Caco-2 (cell line): ENCODE measurements around the gene RASGRF2. TPM values are rescaled to one million over a fixed set of nuclear protein-coding genes. Genes with fewer than 3 reads are reported as not detected.

Experiments used
- BruUV-seq: library from RNA; stranded (reverse); fragments of 400-500 nt; replicated peaks from 2 replicates; lab custom pipeline; 2021; lab: Mats Ljungman, UMichigan
- CTCF ChIA-PET: fragments of 300-600 bp; sonication (Branson Sonifier 250); formaldehyde crosslinking; loops from one replicate; lab custom pipeline; 2022; ENCODE audit warnings: antibody characterized with exemption; lab: Charles Lee
- POLR2A ChIA-PET: fragments of 300-600 bp; sonication (Branson Sonifier 250); formaldehyde crosslinking; loops from one replicate; lab custom pipeline; 2022; ENCODE audit warnings: antibody characterized with exemption; lab: Charles Lee
- DNase-seq, 2 experiments: peaks; one replicate each; pipeline versions ENCODE4 v3.0.0 to v3.0.0-alpha.2; 2020 to 2022
- H3K27me3 ChIP-seq: replicated peaks from 2 replicates; pipeline ENCODE4 v1.6.0; 2011; ENCODE audit warnings: low read length; ENCODE audit not compliant: control insufficient read depth, insufficient read depth
- H3K36me3 ChIP-seq: 2 replicates; pipeline ENCODE4 v1.5.1; 2011; ENCODE audit warnings: low read length; ENCODE audit not compliant: control insufficient read depth, insufficient read depth
- H3K4me1 ChIP-seq: fragments of 250-450 bp; sonication (Bioruptor Pico); 2 replicates; pipeline ENCODE4 v1.5.1; 2020; ENCODE audit warnings: mild to moderate bottlenecking
- H3K4me3 ChIP-seq: 2 replicates; pipeline ENCODE4 v1.5.1; 2011; ENCODE audit warnings: low read depth, mild to moderate bottlenecking, control low read depth, low read length
- H3K9me3 ChIP-seq: fragments of 250-450 bp; sonication (Bioruptor Pico); 2 replicates; pipeline ENCODE4 v1.5.1; 2020; ENCODE audit warnings: mild to moderate bottlenecking, moderate library complexity
- H3K27ac Mint-ChIP-seq: one replicate; pipeline ENCODE4 v1.8.0; 2022; ENCODE audit warnings: mixed read lengths; ENCODE audit not compliant: unreplicated experiment
- H3K27me3 Mint-ChIP-seq: one replicate; pipeline ENCODE4 v1.8.0; 2022; ENCODE audit warnings: mixed read lengths; ENCODE audit not compliant: insufficient read depth, unreplicated experiment
- H3K36me3 Mint-ChIP-seq: one replicate; pipeline ENCODE4 v1.8.0; 2022; ENCODE audit warnings: mild to moderate bottlenecking, mixed read lengths; ENCODE audit not compliant: insufficient read depth, unreplicated experiment
- H3K4me1 Mint-ChIP-seq: one replicate; pipeline ENCODE4 v1.8.0; 2022; ENCODE audit warnings: low read depth, mixed read lengths; ENCODE audit not compliant: unreplicated experiment
- H3K4me3 Mint-ChIP-seq: one replicate; pipeline ENCODE4 v1.8.0; 2022; ENCODE audit warnings: mild to moderate bottlenecking, moderate library complexity, mixed read lengths; ENCODE audit not compliant: unreplicated experiment
- H3K9me3 Mint-ChIP-seq: one replicate; pipeline ENCODE4 v1.8.0; 2022; ENCODE audit warnings: mixed read lengths; ENCODE audit not compliant: unreplicated experiment
- CTCF ChIP-seq, 2 experiments: fragments of 200-600 bp in 1 of 2; IDR thresholded peaks; 1 replicate in 1 of 2; 2 replicates in 1 of 2; pipeline versions ENCODE4 v1.5.1 to v1.8.0; 2011 to 2022; ENCODE audit warnings: antibody characterized with exemption in 1 of 2, control low read depth in 1 of 2, inconsistent platforms in 1 of 2, low read depth in 1 of 2, low read length in 1 of 2, mild to moderate bottlenecking in 1 of 2, moderate library complexity in 1 of 2; ENCODE audit not compliant: insufficient read depth in 1 of 2, severe bottlenecking in 1 of 2, unreplicated experiment in 1 of 2
- intact Hi-C: fragments of 100-400 bp; cut with micrococcal nuclease; formaldehyde crosslinking; loops from one replicate; pipeline ENCODE4 v1.10.0; 2022; ENCODE audit not compliant: unreplicated experiment
- total RNA-seq: library from RNA; stranded (reverse); gene quantifications from 2 replicates; pipeline ENCODE4 v1.2.3, GENCODE V29; 2022

The RASGRF2 gene
- total RNA-seq, 1 experiment from 2014 or later = 23.1 TPM

- intact Hi-C loops = no loop called here
- TF ChIP-seq CTCF (IDR thresholded peaks at IDR 0.05; ENCODE audit: insufficient read depth in 1 of 2, low read depth in 1 of 2, low read length in 1 of 2, severe bottlenecking in 1 of 2, unreplicated experiment in 1 of 2) = no peak
- Histone ChIP-seq H3K4me3 (no peak overlapping the region), H3K27me3 (no peaks in the 10 kb centered on the region), H3K4me1 (no peaks in the 10 kb centered on the region), H3K36me3 (no peaks in the 10 kb centered on the region), H3K9me3 (no peaks in the 10 kb centered on the region)
- Mint-ChIP-seq H3K4me1 (no peaks in the 10 kb centered on the region), H3K27ac (no peak overlapping the region), H3K27me3 (no peaks in the 10 kb centered on the region), H3K4me3 (no peak overlapping the region), H3K9me3 (no peaks in the 10 kb centered on the region), H3K36me3 (peaks cover 6% of the 10 kb centered on the region)
- no TSS peak for BruUV-seq
- CTCF ChIA-PET = no interaction called here
- POLR2A ChIA-PET = no interaction called here
- no peak for DNase-seq
Measured at GRCh38 chr5:81066102-81066501, 105.9 kb downstream of the RASGRF2 start.

GRCh38 chr5:81067406-81067805 is 107.2 kb downstream of the RASGRF2 start:
- no peak for TF ChIP-seq CTCF (IDR thresholded peaks at IDR 0.05; ENCODE audit: insufficient read depth in 1 of 2, low read depth in 1 of 2, low read length in 1 of 2, severe bottlenecking in 1 of 2, unreplicated experiment in 1 of 2)
- Mint-ChIP-seq H3K27ac (no peak overlapping the region), H3K4me3 (no peak overlapping the region), H3K27me3 (no peaks in the 10 kb centered on the region), H3K4me1 (no peaks in the 10 kb centered on the region), H3K36me3 (peaks cover 6% of the 10 kb centered on the region), H3K9me3 (no peaks in the 10 kb centered on the region)
- Histone ChIP-seq H3K4me3 (no peak overlapping the region), H3K27me3 (no peaks in the 10 kb centered on the region), H3K4me1 (no peaks in the 10 kb centered on the region), H3K9me3 (no peaks in the 10 kb centered on the region), H3K36me3 (no peaks in the 10 kb centered on the region)
- no peak for DNase-seq
- intact Hi-C loops = no loop called here
- POLR2A ChIA-PET = no interaction called here
- no TSS peak for BruUV-seq
- CTCF ChIA-PET = no interaction called here

GRCh38 chr5:81068063-81068462 is 107.9 kb downstream of the RASGRF2 start:
- Mint-ChIP-seq H3K27me3 (no peaks in the 10 kb centered on the region), H3K27ac (no peak overlapping the region), H3K4me1 (no peaks in the 10 kb centered on the region), H3K9me3 (no peaks in the 10 kb centered on the region), H3K36me3 (peaks cover 6% of the 10 kb centered on the region), H3K4me3 (no peak overlapping the region)
- ChIA-PET POLR2A (no interaction called here), CTCF (no interaction called here)
- no peak for DNase-seq
- BruUV-seq = no TSS peak
- Histone ChIP-seq H3K36me3 (no peaks in the 10 kb centered on the region), H3K4me1 (no peaks in the 10 kb centered on the region), H3K9me3 (no peaks in the 10 kb centered on the region), H3K4me3 (no peak overlapping the region), H3K27me3 (no peaks in the 10 kb centered on the region)
- intact Hi-C loops = no loop called here
- no peak for TF ChIP-seq CTCF (IDR thresholded peaks at IDR 0.05; ENCODE audit: insufficient read depth in 1 of 2, low read depth in 1 of 2, low read length in 1 of 2, severe bottlenecking in 1 of 2, unreplicated experiment in 1 of 2)
